ENCODE data around the gene IQCF6.
"Not testable (repeated sequence)": the region's sequence is repeated elsewhere in the genome, so short reads cannot be mapped to it uniquely, and the experiment has no call there.

The IQCF6 gene

DNA sequence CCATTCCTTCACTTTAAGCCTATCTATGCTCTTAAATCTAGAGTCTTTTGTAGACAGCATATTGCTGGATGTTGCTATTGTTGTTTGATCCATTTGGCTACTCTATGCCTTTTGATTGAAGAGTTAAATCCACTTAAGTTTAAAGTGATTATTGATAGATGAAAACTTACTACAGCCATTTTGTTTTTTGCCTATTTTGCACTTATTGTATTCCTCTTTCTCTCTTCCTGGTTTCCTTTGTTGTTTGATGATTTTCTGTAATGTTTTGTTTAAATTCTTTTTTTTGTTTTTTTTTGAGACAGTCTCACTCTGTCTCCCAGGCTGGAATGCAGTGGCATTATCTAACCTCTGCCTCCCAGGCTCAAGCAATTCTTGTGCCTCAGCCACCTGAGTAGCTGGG, 19.8 kb downstream of the IQCF6 start:
- no peak for DNase-seq

DNA sequence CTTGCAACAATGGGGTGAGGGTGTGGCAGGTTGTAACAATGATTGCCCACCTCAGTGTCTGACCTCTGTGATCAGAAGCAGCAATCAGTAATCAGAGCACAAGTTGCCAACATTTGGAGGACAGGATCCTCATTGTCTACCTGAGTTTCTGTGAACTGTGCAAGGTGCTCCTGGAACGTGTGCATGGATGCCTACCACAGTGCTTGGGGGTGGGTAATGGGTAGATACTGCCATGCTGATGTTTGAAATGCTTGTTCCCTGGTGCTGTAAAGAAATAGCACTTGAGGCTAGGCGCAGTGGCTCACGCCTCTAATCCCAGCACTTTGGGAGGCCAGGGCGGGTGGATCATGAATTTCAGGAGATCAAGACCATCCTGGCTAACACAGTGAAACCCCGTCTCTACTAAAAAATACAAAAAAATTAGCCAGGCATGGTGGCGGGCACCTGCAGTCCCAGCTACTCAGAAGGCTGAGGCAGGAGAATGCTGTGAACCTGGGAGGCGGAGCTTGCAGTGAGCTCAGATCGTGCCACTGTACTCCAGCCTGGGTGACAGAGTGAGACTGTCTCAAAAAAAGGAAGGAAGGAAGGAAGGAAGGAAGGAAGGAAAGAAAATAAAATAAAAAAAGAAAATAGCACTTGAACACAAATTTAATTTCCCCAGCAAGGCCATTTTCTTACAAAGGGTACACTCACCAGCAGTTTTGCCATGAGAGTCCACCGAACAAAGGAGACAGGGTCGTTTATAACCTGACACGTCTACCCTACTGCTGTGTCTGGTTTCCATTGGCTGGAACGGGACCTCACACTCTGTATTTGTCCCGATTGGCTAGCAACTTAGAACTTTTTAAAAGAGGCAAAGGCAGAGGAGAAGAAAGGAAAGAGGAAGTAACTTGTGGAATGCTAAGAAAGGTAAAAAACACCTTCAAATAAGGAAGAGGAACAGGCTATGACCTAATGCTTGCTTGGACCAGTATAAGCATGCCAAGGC, 25.0 kb downstream of the IQCF6 start:
- not testable (repeated sequence) for DNase-seq

DNA sequence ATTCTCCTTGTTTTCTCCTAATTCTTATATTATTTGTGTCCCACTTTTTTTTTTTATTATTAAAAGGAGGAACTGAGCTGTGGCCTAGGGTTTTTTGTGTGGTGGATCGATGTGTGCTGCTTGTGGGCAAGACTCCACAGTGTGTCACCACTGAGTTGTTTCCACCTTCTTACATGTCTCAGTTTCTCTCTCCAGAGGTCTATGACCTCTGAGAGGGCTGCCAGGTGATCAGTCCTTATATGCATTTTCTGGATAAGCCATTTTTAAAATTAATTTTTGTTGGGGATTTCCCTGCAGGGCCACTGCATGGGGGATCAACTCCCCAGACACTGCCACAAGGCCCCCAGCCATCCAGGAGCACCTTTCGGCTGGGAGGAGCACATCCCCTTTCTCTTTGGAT, 27.8 kb downstream of the IQCF6 start:
- DNase-seq: no peak

DNA sequence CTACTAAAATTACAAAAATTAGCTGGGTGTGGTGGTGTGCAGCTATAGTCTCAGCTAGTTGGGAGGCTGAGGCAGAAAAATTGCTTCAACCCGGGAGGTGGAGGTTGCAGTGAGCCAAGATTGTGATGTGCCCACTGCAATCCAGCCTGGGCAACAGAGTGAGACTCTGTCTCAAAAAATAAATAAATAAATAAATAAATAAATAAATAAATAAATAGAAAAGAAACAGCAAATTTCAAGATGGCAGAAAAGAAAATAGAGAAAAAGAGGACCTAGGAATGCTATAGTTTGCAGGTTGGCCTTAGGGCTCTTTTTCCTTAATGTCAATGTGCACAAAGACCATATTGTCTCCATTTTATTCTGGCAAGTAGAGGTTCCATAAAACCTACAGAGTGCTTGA, 28.2 kb downstream of the IQCF6 start:
- DNase-seq: no peak

DNA sequence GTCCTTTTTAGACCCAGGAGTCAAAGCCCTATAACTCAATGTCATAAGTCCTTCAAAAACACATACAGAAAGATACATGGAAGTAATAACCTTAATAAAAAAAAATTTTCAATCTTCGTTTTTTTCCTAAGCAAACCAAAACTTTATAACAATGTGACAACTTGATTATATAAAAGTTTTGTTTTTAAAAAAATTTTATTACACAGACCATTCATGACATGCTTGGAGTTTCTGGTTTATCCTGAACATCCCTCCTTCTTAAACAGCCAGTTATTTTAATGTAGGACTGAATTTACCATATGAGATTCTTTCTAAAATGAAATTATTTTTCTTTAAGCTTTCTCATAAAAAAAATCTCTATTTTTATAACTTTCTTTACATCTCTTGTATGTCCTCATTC, 30.7 kb downstream of the IQCF6 start:
- no peak for DNase-seq

DNA sequence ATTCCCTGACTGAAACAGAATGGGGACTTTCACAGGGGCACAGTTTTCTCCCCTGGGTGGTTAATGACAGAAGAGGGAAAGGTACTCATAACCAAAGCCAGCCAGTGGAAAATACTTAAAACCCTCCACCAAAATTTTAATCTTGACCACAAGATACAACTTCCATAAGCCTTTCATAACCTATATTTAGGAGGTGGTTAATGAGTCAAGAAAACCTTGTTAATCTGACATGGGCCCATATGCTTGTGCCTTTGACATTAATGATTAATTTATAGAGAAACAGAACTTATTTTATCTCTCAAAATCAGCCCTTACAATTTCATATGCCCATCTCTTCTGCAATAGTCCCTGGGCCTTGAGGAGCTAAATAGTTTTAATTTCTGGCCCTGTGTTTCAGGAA, 31.2 kb downstream of the IQCF6 start:
- DNase-seq: no peak

DNA sequence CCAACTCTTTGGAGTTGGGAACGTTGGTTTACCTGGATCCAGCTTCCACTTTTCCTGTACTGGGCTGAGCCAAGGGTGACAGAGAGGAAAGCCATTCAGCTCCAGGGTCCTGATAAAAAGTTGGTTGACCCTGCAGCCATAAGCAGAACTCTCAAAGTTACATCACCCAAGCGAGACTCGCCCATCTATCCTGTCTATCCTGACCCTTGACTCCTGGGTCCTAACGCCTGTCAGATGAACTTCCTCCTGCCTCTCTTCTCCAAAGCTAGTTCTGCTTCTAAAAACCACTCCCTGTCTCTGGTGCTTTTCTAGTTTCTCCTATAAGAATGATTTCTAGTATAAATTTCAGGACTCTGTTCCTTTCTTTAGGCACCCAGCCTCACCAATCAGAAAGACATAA, 36.1 kb downstream of the IQCF6 start:
- not testable (repeated sequence) for DNase-seq

DNA sequence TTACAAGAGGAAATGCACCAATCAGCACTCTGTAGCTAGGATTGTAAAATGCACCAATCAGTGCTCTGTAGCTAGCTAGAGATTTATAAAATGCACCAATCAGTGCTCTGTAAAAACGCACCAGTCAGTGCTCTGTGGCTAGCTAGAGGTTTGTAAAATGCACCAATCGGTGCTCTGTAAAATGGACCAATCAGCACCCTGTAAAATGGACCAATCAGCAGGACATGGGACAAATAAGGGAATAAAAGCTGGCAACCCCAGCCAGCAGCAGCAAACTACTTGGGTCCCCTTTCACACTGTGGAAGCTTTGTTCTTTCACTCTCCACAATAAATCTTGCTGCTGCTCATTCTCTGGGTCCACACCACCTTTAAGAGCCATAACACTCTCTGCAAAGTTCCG, 36.7 kb downstream of the IQCF6 start:
- DNase-seq: not testable (repeated sequence)

DNA sequence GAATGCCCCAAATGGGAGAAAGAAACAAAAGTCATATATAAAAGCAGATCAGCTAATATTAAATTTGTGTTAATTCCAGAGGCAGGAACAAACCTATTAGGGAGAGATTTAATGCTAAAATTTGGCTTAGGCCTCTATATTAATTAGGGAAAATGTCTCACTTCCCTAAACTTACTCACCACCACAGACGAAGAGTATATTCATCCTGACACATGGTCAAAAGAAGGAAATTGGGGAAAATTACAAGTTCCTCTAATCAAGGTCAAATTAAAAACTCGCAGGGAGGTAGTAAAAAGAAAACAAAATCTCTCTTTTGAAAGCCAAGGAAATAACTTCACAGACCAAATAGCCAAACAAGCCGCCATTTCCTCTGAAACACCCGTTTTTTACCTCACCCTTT, 39.9 kb downstream of the IQCF6 start:
- no peak for DNase-seq

DNA sequence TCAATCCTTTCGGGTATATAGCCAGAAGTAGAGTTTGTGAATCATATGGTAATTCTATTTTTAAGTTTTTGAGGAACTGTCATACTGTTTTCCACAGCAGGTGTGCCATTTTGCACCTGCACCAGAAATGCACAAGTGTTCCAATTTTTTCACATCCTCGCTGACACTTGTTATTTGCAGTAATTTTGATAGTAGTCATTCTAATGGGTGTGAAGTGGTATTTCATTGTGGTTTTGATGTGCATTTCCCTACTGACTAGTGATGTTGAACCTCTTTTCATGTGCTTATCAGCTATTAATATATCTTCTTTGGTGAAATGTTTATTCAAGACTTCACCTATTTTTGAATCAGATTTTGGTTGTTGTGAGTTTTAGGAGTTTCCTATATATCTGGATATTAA, 43.1 kb downstream of the IQCF6 start:
- no peak for DNase-seq

DNA sequence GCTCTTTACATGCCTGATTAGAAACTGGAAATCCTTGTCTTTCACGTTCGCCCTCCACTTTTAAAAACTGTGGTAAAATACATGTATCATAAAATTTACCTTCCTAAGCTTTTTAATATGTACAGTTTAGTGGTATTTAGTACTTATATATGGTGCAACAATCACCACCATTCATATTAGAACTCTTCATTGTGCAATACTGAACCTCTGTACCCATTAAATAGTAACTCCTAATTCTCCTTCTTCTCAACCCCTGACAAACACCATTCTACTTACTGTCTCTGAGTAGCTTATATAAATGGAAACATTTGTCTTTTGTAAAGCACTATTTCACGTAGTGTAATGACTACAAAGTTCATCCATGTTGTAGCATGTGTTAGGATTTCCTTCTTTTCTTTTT, 44.0 kb downstream of the IQCF6 start:
- DNase-seq: no peak

DNA sequence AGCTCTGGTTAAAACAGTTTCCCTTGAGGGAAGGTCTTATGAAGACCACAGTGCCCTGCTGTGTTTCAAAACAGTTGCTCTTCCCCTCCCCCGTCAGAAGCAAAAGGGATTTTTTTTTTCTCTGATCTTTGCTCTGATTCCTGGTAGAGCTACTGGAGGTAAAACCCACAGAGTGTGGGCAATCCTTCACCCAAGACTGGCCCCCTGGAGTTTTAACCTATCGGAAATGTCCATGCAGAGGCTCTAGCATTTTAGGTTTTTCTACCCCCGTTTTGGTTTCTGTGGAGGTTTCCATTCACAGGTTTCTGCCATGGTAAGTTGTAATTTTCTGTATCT, 44.5 kb downstream of the IQCF6 start:
- no peak for DNase-seq

DNA sequence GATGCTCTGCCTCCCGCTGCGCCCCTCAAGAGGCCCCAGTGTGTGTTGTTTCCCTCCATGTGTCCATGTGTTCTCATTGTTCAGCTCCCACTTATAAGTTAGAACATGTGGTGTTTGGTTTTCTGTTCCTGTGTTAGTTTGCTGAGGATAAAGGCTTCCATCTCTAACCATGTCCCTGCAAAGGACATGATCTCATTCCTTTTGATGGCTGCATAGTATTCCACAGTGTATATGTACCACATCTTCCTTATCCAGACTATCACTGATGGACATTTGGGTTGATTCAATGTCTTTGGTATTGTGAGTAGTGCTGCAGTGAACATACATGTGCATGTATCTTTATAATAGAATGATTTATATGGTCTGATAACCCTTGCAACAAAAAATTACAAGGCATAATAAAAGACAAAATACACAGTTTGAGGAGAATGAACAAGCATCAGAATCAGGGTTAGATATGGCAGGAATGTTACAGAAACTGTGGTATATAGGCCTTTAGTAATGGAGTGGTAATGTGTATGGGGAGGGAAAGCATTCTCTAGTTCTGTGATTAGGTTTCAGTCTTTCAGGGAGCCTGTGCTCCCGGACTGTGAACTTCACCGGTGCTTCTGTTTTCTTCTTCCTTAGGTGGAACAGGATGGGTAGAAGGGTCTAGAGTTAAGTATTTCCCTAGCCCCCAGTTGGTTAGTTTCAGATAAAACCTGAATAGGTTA, 45.0 kb downstream of the IQCF6 start:
- DNase-seq: no peak

DNA sequence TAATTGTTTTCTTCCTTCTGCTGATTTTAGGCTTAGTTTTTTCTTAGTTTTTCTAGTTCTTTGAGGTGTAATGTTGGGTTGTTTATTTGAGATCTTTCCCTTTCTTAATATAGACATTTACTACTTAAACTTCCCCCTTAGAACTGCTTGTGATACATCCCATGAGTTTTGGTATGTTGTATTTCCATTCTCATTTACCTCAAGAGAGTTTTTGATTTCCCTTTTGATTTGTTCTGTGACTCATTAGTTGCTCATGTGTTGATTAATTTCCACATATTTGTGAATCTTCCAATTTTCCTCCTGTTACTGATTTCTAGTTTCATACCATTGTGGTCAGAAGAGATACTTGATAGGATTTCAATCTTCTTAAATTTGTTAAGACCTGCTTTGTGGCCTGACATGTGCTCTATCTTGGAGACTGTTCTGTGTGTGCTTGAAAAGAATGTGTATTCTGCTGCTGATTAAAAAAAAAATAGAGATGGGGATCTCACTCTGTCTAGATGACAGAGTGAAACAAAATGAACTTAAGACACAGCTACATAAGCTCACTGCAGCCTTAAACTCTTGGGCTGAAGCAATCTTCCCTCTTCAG, 49.9 kb downstream of the IQCF6 start:
- no peak for DNase-seq
